ENCODE results near the gene TRIM63. TPM values are rescaled to one million over a fixed set of nuclear protein-coding genes. Genes with fewer than 3 reads are reported as not detected.

TRIM63 gene
- total and polyA plus RNA-seq, 2 donors (not counting 3 experiments of a cell fraction or from before 2014, with no cell fraction given) = not detected

DNA sequence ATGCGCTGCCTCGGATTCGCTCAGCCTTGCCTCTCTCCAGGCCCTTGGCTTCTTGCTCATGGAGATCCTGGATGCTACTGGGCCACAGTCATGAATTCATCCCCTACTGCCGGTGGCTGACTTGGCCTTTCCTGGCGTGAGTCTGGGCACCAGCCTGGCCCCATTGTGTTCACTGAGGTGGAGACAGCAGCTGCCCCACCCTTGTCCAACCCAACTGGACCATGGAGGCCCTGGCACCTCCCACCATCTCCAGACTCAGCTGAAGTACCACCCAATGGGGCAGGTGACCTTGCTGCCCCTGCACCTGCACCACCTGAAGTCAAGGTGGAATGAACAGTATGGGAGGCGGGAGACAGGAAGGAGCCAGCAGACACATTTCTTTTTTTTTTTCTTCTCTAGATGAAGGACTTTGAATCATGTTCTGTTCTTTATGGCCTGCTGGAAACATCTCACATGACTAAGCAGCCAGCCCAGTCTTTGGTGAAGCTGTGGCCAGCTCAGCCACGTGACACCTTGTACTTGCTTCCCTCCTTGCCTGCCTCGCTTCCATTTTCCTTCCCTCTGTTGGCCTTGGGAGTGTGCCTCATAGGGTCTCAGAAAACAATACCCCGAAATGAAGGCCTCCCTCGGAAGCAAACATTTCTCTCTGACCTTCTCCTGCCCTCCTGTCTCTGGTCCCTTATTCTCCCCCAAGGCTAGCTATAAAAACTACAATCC lies 17.7 kb downstream of the TRIM63 start:
- dilution Hi-C loops (cut with MboI; ENCODE audit: extremely low pct_ligation_motif_present, low sequenced_read_pairs) (no loop called here), intact Hi-C loops (cut with micrococcal nuclease) (no loop called here)
- H3K4me2 ChIP-seq (ENCODE audit: insufficient read depth, low read length) = no peak overlapping the region
- no peaks in the 10 kb centered on the region for H3K36me3 ChIP-seq (ENCODE audit: control insufficient read depth in 2 of 2, extremely low read depth in 1 of 2, insufficient read depth in 2 of 2, low read length in 2 of 2)
- no peaks in the 10 kb centered on the region for H3K4me1 ChIP-seq (ENCODE audit: control insufficient read depth, extremely low read depth, insufficient read depth, low read length)
- H3K9ac ChIP-seq (replicated peaks; ENCODE audit: extremely low read depth, insufficient read depth, low read length) = no peak overlapping the region
- H3K27ac ChIP-seq (ENCODE audit: insufficient read depth, low read depth, low read length) = no peak overlapping the region
- FAIRE-seq (no peak), DNase-seq (ENCODE audit: low read depth, low spot score) (no peak)
- no peaks in the 10 kb centered on the region for H3K9me3 ChIP-seq (replicated peaks; ENCODE audit: control insufficient read depth, insufficient read depth, low read length)
- H3K4me3 ChIP-seq (replicated peaks in 1 of 3; ENCODE audit: insufficient read depth in 1 of 3, low read depth in 1 of 3, low read length in 3 of 3) = no peak overlapping the region
- no TSS peak for BruUV-seq (replicated peaks)
- no peaks in the 10 kb centered on the region for H3K79me2 ChIP-seq (ENCODE audit: control insufficient read depth, insufficient read depth, low read length)
- TF ChIP-seq EZH2 (IDR thresholded peaks at IDR 0.05; ENCODE audit: borderline replicate concordance, low read depth, low read length, severe bottlenecking) = no peak
- no peak for TF ChIP-seq POLR2AphosphoS5 (IDR thresholded peaks at IDR 0.05; ENCODE audit: insufficient read depth, low read depth, low read length)
- no peak for TF ChIP-seq JUN (IDR thresholded peaks at IDR 0.05; ENCODE audit: borderline replicate concordance, insufficient read depth, insufficient read length, low read depth)
- TF ChIP-seq MYC (IDR thresholded peaks at IDR 0.05; ENCODE audit: low read depth, low read length) = no peak
- TF ChIP-seq, protein P1, sequence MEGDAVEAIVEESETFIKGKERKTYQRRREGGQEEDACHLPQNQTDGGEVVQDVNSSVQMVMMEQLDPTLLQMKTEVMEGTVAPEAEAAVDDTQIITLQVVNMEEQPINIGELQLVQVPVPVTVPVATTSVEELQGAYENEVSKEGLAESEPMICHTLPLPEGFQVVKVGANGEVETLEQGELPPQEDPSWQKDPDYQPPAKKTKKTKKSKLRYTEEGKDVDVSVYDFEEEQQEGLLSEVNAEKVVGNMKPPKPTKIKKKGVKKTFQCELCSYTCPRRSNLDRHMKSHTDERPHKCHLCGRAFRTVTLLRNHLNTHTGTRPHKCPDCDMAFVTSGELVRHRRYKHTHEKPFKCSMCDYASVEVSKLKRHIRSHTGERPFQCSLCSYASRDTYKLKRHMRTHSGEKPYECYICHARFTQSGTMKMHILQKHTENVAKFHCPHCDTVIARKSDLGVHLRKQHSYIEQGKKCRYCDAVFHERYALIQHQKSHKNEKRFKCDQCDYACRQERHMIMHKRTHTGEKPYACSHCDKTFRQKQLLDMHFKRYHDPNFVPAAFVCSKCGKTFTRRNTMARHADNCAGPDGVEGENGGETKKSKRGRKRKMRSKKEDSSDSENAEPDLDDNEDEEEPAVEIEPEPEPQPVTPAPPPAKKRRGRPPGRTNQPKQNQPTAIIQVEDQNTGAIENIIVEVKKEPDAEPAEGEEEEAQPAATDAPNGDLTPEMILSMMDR (IDR thresholded peaks at IDR 0.05; ENCODE audit: extremely low read depth in 1 of 2, insufficient read depth in 1 of 2, low read depth in 1 of 2, low read length in 2 of 2) = no peak
- TF ChIP-seq, protein P2, sequence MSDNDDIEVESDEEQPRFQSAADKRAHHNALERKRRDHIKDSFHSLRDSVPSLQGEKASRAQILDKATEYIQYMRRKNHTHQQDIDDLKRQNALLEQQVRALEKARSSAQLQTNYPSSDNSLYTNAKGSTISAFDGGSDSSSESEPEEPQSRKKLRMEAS (IDR thresholded peaks at IDR 0.05; ENCODE audit: insufficient read depth, insufficient read length) = no peak
- no peak for TF ChIP-seq FOS (IDR thresholded peaks at IDR 0.05; ENCODE audit: borderline replicate concordance, insufficient read depth, low read length)
- no peak for TF ChIP-seq GATA2 (IDR thresholded peaks at IDR 0.05; ENCODE audit: insufficient read depth, insufficient read length, low read depth, low read length)
- TF ChIP-seq POLR2A (IDR thresholded peaks at IDR 0.05; ENCODE audit: low read depth, low read length) = no peak
- ChIA-PET CTCF (no interaction called here), POLR2A (no interaction called here)
- peaks cover 44 to 54% of the 10 kb centered on the region in 2 experiments for H3K27me3 ChIP-seq (ENCODE audit: control insufficient read depth in 2 of 2, insufficient read depth in 2 of 2, low read length in 2 of 2)
- no peaks in the 10 kb centered on the region for H3K9me1 ChIP-seq (replicated peaks; ENCODE audit: control insufficient read depth, extremely low read depth, insufficient read depth, low read length)
- H2AFZ ChIP-seq (ENCODE audit: low read depth, low read length) = no peak overlapping the region
- H4K20me1 ChIP-seq (replicated peaks; ENCODE audit: control insufficient read depth, extremely low read depth, insufficient read depth, low read length) = no peaks in the 10 kb centered on the region
